ENCODE results near the gene SLC26A6. TPM values are rescaled to one million over a fixed set of nuclear protein-coding genes. Genes with fewer than 3 reads are reported as not detected.

SLC26A6 gene
- total and polyA plus RNA-seq, 2 of the 13 experiments (the other 11 are each of a cell fraction or from before 2014, with no cell fraction given), result 40.7 to 184 TPM

DNA sequence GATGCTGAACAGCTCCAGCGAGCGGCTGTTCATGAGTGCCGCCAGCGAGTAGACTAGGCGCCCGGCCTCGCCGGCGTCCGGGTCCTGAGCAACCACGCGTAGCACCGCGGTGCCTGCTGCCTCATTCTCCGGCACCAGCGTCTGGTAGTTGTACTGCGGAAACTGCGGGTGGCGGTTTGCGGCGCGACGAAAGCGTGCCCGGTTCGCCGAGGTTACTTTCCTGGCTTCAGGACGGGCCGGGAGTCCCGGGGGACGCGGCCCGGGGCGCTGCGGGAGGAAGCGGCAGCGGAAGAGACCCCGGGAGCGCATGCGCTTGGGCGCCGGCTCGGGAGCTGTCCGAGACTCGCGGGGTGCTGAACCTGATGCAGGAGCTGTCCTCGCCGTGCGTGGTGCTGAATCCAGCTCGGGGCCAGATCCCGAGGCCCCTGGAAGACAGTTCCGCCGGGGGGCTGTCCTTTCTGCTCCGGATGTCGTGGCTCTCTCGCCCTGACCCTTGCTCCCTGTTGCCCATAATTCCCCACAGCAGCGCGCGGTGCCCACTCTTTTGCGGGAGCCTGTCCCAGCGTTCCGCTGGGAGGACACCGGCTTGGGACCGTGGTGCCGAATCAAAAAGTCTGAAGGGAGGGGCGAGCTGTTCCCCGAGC, 26.4 kb upstream of the SLC26A6 start (continued):
- peak; percentile 98 for TF ChIP-seq ZNF775 (CRISPR knock-in tag; IDR thresholded peaks at IDR 0.05; ENCODE audit: borderline replicate concordance)
- TF ChIP-seq ZFX (CRISPR knock-in tag; IDR thresholded peaks at IDR 0.05; ENCODE audit: low read depth), result peak; percentile 59; the same call in 1 of the 2 replicates
- TF ChIP-seq HNRNPK (IDR thresholded peaks at IDR 0.05; ENCODE audit: low read depth, low read length, poor library complexity, severe bottlenecking), result no peak
- TF ChIP-seq, protein P1, sequence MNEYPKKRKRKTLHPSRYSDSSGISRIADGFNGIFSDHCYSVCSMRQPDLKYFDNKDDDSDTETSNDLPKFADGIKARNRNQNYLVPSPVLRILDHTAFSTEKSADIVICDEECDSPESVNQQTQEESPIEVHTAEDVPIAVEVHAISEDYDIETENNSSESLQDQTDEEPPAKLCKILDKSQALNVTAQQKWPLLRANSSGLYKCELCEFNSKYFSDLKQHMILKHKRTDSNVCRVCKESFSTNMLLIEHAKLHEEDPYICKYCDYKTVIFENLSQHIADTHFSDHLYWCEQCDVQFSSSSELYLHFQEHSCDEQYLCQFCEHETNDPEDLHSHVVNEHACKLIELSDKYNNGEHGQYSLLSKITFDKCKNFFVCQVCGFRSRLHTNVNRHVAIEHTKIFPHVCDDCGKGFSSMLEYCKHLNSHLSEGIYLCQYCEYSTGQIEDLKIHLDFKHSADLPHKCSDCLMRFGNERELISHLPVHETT (CRISPR knock-in tag; conservative IDR thresholded peaks at IDR 0.05), result peak; percentile 100
- TF ChIP-seq RXRA (CRISPR knock-in tag; IDR thresholded peaks at IDR 0.05), result peak; percentile 94
- TF ChIP-seq POLR2G (IDR thresholded peaks at IDR 0.05; ENCODE audit: low read depth, low read length), result peak; percentile 68
- peak; percentile 100 for TF ChIP-seq ZNF350 (CRISPR knock-in tag; IDR thresholded peaks at IDR 0.05; ENCODE audit: borderline replicate concordance, low read depth)
- peak; percentile 97 for TF ChIP-seq CENPX (CRISPR knock-in tag; IDR thresholded peaks at IDR 0.05)
- no peak for TF ChIP-seq TCF7L2 (IDR thresholded peaks at IDR 0.05; ENCODE audit: low read depth, low read length)
- peak; percentile 94 for TF ChIP-seq ZSCAN22 (CRISPR knock-in tag; IDR thresholded peaks at IDR 0.05)
- TF ChIP-seq, protein P2, sequence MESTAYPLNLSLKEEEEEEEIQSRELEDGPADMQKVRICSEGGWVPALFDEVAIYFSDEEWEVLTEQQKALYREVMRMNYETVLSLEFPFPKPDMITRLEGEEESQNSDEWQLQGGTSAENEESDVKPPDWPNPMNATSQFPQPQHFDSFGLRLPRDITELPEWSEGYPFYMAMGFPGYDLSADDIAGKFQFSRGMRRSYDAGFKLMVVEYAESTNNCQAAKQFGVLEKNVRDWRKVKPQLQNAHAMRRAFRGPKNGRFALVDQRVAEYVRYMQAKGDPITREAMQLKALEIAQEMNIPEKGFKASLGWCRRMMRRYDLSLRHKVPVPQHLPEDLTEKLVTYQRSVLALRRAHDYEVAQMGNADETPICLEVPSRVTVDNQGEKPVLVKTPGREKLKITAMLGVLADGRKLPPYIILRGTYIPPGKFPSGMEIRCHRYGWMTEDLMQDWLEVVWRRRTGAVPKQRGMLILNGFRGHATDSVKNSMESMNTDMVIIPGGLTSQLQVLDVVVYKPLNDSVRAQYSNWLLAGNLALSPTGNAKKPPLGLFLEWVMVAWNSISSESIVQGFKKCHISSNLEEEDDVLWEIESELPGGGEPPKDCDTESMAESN (CRISPR knock-in tag; conservative IDR thresholded peaks at IDR 0.05), result peak; percentile 100
- peak; percentile 98 for TF ChIP-seq ATRX (CRISPR knock-in tag; IDR thresholded peaks at IDR 0.05; ENCODE audit: borderline replicate concordance)
- TF ChIP-seq KLF12 (CRISPR knock-in tag; IDR thresholded peaks at IDR 0.05; ENCODE audit: borderline replicate concordance), result peak; percentile 100
- TF ChIP-seq PAX8 (CRISPR knock-in tag; IDR thresholded peaks at IDR 0.05; ENCODE audit: borderline replicate concordance), result peak; percentile 100
- TF ChIP-seq ZNF432 (CRISPR knock-in tag; IDR thresholded peaks at IDR 0.05; ENCODE audit: borderline replicate concordance), result peak; percentile 99
- peak; percentile 100 for TF ChIP-seq KMT2B (CRISPR knock-in tag; IDR thresholded peaks at IDR 0.05)
- TF ChIP-seq, protein P3, sequence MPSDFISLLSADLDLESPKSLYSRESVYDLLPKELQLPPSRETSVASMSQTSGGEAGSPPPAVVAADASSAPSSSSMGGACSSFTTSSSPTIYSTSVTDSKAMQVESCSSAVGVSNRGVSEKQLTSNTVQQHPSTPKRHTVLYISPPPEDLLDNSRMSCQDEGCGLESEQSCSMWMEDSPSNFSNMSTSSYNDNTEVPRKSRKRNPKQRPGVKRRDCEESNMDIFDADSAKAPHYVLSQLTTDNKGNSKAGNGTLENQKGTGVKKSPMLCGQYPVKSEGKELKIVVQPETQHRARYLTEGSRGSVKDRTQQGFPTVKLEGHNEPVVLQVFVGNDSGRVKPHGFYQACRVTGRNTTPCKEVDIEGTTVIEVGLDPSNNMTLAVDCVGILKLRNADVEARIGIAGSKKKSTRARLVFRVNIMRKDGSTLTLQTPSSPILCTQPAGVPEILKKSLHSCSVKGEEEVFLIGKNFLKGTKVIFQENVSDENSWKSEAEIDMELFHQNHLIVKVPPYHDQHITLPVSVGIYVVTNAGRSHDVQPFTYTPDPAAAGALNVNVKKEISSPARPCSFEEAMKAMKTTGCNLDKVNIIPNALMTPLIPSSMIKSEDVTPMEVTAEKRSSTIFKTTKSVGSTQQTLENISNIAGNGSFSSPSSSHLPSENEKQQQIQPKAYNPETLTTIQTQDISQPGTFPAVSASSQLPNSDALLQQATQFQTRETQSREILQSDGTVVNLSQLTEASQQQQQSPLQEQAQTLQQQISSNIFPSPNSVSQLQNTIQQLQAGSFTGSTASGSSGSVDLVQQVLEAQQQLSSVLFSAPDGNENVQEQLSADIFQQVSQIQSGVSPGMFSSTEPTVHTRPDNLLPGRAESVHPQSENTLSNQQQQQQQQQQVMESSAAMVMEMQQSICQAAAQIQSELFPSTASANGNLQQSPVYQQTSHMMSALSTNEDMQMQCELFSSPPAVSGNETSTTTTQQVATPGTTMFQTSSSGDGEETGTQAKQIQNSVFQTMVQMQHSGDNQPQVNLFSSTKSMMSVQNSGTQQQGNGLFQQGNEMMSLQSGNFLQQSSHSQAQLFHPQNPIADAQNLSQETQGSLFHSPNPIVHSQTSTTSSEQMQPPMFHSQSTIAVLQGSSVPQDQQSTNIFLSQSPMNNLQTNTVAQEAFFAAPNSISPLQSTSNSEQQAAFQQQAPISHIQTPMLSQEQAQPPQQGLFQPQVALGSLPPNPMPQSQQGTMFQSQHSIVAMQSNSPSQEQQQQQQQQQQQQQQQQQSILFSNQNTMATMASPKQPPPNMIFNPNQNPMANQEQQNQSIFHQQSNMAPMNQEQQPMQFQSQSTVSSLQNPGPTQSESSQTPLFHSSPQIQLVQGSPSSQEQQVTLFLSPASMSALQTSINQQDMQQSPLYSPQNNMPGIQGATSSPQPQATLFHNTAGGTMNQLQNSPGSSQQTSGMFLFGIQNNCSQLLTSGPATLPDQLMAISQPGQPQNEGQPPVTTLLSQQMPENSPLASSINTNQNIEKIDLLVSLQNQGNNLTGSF (CRISPR knock-in tag; IDR thresholded peaks at IDR 0.05), result peak; percentile 100
- peak; percentile 100 for TF ChIP-seq ZNF782 (CRISPR knock-in tag; IDR thresholded peaks at IDR 0.05; ENCODE audit: borderline replicate concordance)
- peak; percentile 100 for TF ChIP-seq ZNF530 (CRISPR knock-in tag; IDR thresholded peaks at IDR 0.05; ENCODE audit: low read depth)
- TF ChIP-seq MLLT10 (CRISPR knock-in tag; IDR thresholded peaks at IDR 0.05), result peak; percentile 99
- peak; percentile 98 for TF ChIP-seq CBFB (CRISPR knock-in tag; IDR thresholded peaks at IDR 0.05)
- TF ChIP-seq NR3C1 (CRISPR knock-in tag; IDR thresholded peaks at IDR 0.05), result peak; percentile 99

Measured in HepG2 (cell line).